Neuronal stem cell (in vitro differentiated cells): ENCODE data around the gene MEI4.

Experiments used
- DNase-seq: peaks from one replicate; pipeline ENCODE4 v3.0.0-alpha.2; 2013; ENCODE audit warnings: low spot score
- H2AFZ ChIP-seq: one replicate; pipeline ENCODE4 v1.6.1; 2013; ENCODE audit warnings: mild to moderate bottlenecking, low read length, inconsistent platforms
- H2AK5ac ChIP-seq: 2 replicates; pipeline ENCODE4 v1.6.1; 2013; ENCODE audit warnings: low read depth, mild to moderate bottlenecking, inconsistent platforms, low read length, moderate library complexity, mixed read lengths
- H2BK120ac ChIP-seq: 2 replicates; pipeline ENCODE4 v1.6.1; 2013; ENCODE audit warnings: low read depth, mild to moderate bottlenecking, inconsistent platforms, low read length, moderate library complexity, mixed read lengths
- H2BK12ac ChIP-seq: one replicate; pipeline ENCODE4 v1.6.1; 2013; ENCODE audit warnings: low read length, inconsistent platforms
- H2BK15ac ChIP-seq: 2 replicates; pipeline ENCODE4 v1.6.1; 2013; ENCODE audit warnings: mild to moderate bottlenecking, low read length, inconsistent platforms, mixed read lengths
- H2BK5ac ChIP-seq: one replicate; pipeline ENCODE4 v1.6.1; 2013; ENCODE audit warnings: inconsistent platforms, mild to moderate bottlenecking, low read length, moderate library complexity
- H3K14ac ChIP-seq: one replicate; pipeline ENCODE4 v1.6.1; 2013; ENCODE audit warnings: low read length, inconsistent platforms
- H3K18ac ChIP-seq: 2 replicates; pipeline ENCODE4 v1.6.1; 2013; ENCODE audit warnings: low read length, inconsistent platforms
- H3K23ac ChIP-seq: 2 replicates; pipeline ENCODE4 v1.6.1; 2013; ENCODE audit warnings: low read depth, mild to moderate bottlenecking, mixed read lengths, low read length, inconsistent platforms; ENCODE audit not compliant: poor library complexity
- H3K27ac ChIP-seq: replicated peaks from 3 replicates; pipeline ENCODE4 v1.5.1; 2013; ENCODE audit warnings: low read length, inconsistent platforms
- H3K27me3 ChIP-seq, 3 experiments: 2 replicates each; pipeline ENCODE4 v1.6.1; 2013; ENCODE audit warnings: low read length in 3 of 3, mild to moderate bottlenecking in 2 of 3, inconsistent platforms in 1 of 3, low read depth in 1 of 3, mixed read lengths in 1 of 3, moderate library complexity in 1 of 3; ENCODE audit not compliant: control insufficient read depth in 3 of 3, insufficient read depth in 3 of 3
- H3K36me3 ChIP-seq, 2 donors: replicated peaks in 1 of 2; 2 replicates each; pipeline ENCODE4 v1.6.1; 2013; ENCODE audit warnings: low read length in 2 of 2; ENCODE audit not compliant: control insufficient read depth in 2 of 2, insufficient read depth in 2 of 2
- H3K4ac ChIP-seq: 2 replicates; pipeline ENCODE4 v1.6.1; 2013; ENCODE audit warnings: inconsistent platforms, mild to moderate bottlenecking, low read length, moderate library complexity
- H3K4me1 ChIP-seq, 2 donors: 1 replicate in 1 of 2; 2 replicates in 1 of 2; pipeline ENCODE4 v1.6.1; 2013; ENCODE audit warnings: low read length in 2 of 2, low read depth in 1 of 2; ENCODE audit not compliant: control insufficient read depth in 2 of 2, insufficient read depth in 1 of 2
- H3K4me2 ChIP-seq: one replicate; pipeline ENCODE4 v1.6.1; 2013; ENCODE audit warnings: mild to moderate bottlenecking, low read length, inconsistent platforms; ENCODE audit not compliant: insufficient read depth, poor library complexity, severe bottlenecking
- H3K4me3 ChIP-seq, 2 donors: 2 replicates each; pipeline ENCODE4 v1.5.1; 2013; ENCODE audit warnings: low read length in 2 of 2, mild to moderate bottlenecking in 2 of 2, inconsistent platforms in 1 of 2, moderate library complexity in 1 of 2
- H3K79me1 ChIP-seq: one replicate; pipeline ENCODE4 v1.6.1; 2013; ENCODE audit warnings: low read depth, mild to moderate bottlenecking, inconsistent platforms, low read length, moderate library complexity
- H3K9ac ChIP-seq: one replicate; pipeline ENCODE4 v1.6.1; 2013; ENCODE audit warnings: mild to moderate bottlenecking, low read depth, low read length, inconsistent platforms; ENCODE audit not compliant: poor library complexity
- H3K9me3 ChIP-seq, 2 donors: replicated peaks in 1 of 2; 2 replicates each; pipeline versions ENCODE3 to v1.6.1; 2013; ENCODE audit warnings: low read length in 2 of 2, mild to moderate bottlenecking in 2 of 2, inconsistent platforms in 1 of 2, low read depth in 1 of 2, mixed read lengths in 1 of 2, moderate library complexity in 1 of 2; ENCODE audit not compliant: control insufficient read depth in 2 of 2, insufficient read depth in 1 of 2
- H4K8ac ChIP-seq: one replicate; pipeline ENCODE4 v1.6.1; 2013; ENCODE audit warnings: low read depth, mild to moderate bottlenecking, inconsistent platforms, low read length, moderate library complexity
- H4K91ac ChIP-seq: one replicate; pipeline ENCODE4 v1.6.1; 2013; ENCODE audit warnings: low read length, low read depth, mild to moderate bottlenecking, inconsistent platforms; ENCODE audit not compliant: poor library complexity
- WGBS, 2 donors: extraction: QIAGEN DNeasy Blood & Tissue Kit; methylation state at CpG; one replicate each; pipeline ENCODE4 v1.1.7; 2013; ENCODE audit warnings: missing lambda C conversion rate in 2 of 2, mixed read lengths in 1 of 2; ENCODE audit not compliant: insufficient read length in 2 of 2, insufficient replicate concordance in 1 of 2; ENCODE audit errors: extremely low coverage in 2 of 2; 5-methylcytosine and 5-hydroxymethylcytosine counted together

Gene MEI4

DNA sequence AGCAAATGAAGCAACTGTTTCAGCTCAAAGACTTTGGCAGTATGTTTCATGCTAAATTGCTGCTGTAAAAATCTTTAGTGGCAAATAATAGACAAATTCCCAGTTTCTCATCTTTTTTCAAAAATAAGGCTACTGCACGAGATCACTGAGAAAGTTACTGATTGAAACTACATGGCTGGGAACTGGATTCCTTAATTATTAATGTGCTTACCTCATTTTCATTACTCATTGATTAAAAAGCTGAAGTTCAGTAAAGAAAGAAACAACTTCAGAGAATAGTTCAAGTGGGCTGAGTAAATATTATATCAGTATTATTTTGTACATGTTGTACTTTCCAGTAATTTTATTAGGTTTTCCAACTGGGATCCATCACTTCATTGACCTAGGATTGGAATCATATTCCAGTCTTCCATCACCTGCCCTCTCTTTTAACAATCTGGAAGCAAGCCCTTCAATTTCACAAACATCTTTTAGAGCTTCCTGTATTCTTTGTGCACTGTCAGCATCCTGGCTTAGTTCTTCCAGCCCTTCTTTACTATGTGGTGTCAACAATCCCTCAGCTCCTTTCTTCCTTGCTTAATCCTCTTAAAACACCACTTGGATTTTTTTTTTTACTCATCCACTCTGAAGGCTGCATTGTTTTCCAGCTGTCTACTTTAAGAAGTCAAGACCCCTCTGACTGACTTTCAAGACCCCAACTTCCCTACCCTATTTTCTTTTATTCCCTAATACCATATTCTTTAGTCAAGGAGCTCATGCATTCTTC is 4.3 kb downstream of the MEI4 start:
- Histone ChIP-seq H3K14ac (no peak overlapping the region), H3K4me1 (no peaks in the 10 kb centered on the region), H2AFZ (no peak overlapping the region), H2AK5ac (no peak overlapping the region), H3K23ac (no peak overlapping the region), H3K36me3 (no peaks in the 10 kb centered on the region), H3K27ac (no peak overlapping the region), H3K4me2 (no peak overlapping the region), H3K18ac (no peak overlapping the region), H3K4me3 (no peak overlapping the region), H2BK15ac (no peak overlapping the region), H4K91ac (no peak overlapping the region), H2BK5ac (no peak overlapping the region), H3K4ac (no peak overlapping the region), H3K9ac (no peak overlapping the region), H4K8ac (no peak overlapping the region), H3K79me1 (no peaks in the 10 kb centered on the region), H3K9me3 (no peaks in the 10 kb centered on the region), H3K27me3 (no peaks in the 10 kb centered on the region), H2BK120ac (no peak overlapping the region), H2BK12ac (no peak overlapping the region)
- DNase-seq: peak; percentile 35
- no CpG with 5 or more reads among the region's 1 CpG for WGBS, 2 donors

DNA sequence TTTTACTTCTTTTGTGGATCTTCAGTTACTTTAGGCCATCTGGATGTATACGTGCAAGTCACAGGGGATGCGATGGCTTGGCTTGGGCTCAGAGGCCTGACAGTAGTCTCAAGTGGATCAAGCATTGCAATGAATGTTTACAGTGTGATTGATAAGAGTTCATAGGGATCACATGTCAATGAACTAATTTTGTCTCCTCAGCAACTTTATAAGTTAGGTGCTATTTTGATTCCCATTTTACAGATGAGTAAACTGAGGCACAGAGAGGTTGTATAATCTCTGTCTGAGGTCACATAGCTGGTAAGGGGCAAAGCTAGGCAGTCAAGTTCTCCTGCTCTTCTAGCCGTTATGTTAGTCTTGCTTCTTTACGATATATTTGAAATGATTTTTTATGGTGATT is 13.5 kb downstream of the MEI4 start:
- Histone ChIP-seq H3K27me3 (no peaks in the 10 kb centered on the region), H3K27ac (no peak overlapping the region), H3K9ac (no peak overlapping the region), H2BK120ac (no peak overlapping the region), H3K4me1 (no peaks in the 10 kb centered on the region), H3K9me3 (no peaks in the 10 kb centered on the region), H4K91ac (no peak overlapping the region), H3K4ac (no peak overlapping the region), H3K23ac (no peak overlapping the region), H2AFZ (no peak overlapping the region), H3K4me2 (no peak overlapping the region), H3K14ac (no peak overlapping the region), H2AK5ac (no peak overlapping the region), H2BK15ac (no peak overlapping the region), H3K18ac (no peak overlapping the region), H2BK12ac (no peak overlapping the region), H3K36me3 (no peaks in the 10 kb centered on the region), H4K8ac (no peak overlapping the region), H2BK5ac (no peak overlapping the region), H3K4me3 (no peak overlapping the region), H3K79me1 (no peaks in the 10 kb centered on the region)
- no peak for DNase-seq
- 100% methylated on average over 1 of the region's 4 CpGs; no CpG with 5 or more reads in 1 of the 2 donors for WGBS, 2 donors

DNA sequence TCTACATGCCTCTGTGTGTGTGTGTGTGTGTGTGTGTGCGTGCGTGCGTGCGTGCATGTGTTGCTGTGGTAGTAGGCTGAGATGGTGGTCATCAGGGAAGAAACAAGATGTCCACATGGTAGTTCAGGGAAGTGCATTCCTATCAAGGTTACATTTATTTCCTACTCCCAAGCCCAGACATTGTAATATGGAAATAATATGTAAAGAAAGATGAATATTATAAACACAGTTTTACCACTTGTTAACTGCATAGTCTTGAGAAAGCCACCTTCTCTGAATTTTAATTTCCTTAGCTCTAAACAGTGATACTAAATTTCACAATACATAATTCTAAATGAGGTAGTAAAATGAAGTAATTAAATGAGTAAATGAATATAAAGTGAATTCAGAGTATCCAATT is 14.0 kb downstream of the MEI4 start:
- H3K14ac ChIP-seq: no peak overlapping the region
- H3K9me3 ChIP-seq: no peaks in the 10 kb centered on the region
- no peak overlapping the region for H3K9ac ChIP-seq
- H3K4ac ChIP-seq: no peak overlapping the region
- H3K4me2 ChIP-seq: no peak overlapping the region
- H4K8ac ChIP-seq: no peak overlapping the region
- no peaks in the 10 kb centered on the region for H3K36me3 ChIP-seq
- no peak overlapping the region for H3K4me3 ChIP-seq
- no peak overlapping the region for H2BK5ac ChIP-seq
- H2BK15ac ChIP-seq: no peak overlapping the region
- H3K27ac ChIP-seq: no peak overlapping the region
- H3K27me3 ChIP-seq: no peaks in the 10 kb centered on the region
- no peak overlapping the region for H3K18ac ChIP-seq
- no peak for DNase-seq
- no CpG with 5 or more reads among the region's 4 CpGs for WGBS, 2 donors
- H2BK12ac ChIP-seq: no peak overlapping the region
- no peak overlapping the region for H2AFZ ChIP-seq
- no peak overlapping the region for H3K23ac ChIP-seq
- no peak overlapping the region for H4K91ac ChIP-seq
- H2BK120ac ChIP-seq: no peak overlapping the region
- H2AK5ac ChIP-seq: no peak overlapping the region
- no peaks in the 10 kb centered on the region for H3K4me1 ChIP-seq
- no peaks in the 10 kb centered on the region for H3K79me1 ChIP-seq

DNA sequence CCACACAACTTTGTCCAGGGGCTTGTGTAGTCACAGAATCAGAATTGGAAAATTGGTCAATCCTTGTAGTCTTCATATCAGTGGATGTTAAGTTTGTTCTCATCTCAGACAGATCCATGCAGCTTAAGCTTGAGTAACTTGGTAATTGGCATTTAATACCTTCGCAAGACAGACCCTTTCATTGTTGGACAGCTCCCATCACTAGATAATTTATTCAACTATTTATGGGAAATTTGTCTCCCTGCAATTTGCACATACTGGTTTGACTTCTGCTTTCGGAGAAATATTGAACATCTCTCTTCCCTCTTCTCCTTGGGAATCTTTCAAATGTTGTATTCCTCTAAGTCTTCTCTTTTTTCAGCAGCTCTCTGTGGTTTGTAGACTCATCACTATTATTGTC is 17.1 kb downstream of the MEI4 start:
- no peak for DNase-seq
- no peak overlapping the region for H3K18ac ChIP-seq
- no CpG with 5 or more reads among the region's 2 CpGs for WGBS, 2 donors

More for the DNA sequence above, 17.1 kb downstream of the MEI4 start:
- no peak overlapping the region for H3K4me3 ChIP-seq
- H4K91ac ChIP-seq: no peak overlapping the region
- H3K9me3 ChIP-seq: no peaks in the 10 kb centered on the region
- H3K79me1 ChIP-seq: no peaks in the 10 kb centered on the region
- no peak overlapping the region for H3K4me2 ChIP-seq
- no peaks in the 10 kb centered on the region for H3K27me3 ChIP-seq
- H3K4me1 ChIP-seq: no peaks in the 10 kb centered on the region
- no peak overlapping the region for H2BK5ac ChIP-seq
- H3K36me3 ChIP-seq: no peaks in the 10 kb centered on the region
- no peak overlapping the region for H2AFZ ChIP-seq
- H2BK120ac ChIP-seq: no peak overlapping the region
- no peak overlapping the region for H2BK15ac ChIP-seq
- no peak overlapping the region for H3K27ac ChIP-seq
- no peak overlapping the region for H2AK5ac ChIP-seq
- no peak overlapping the region for H2BK12ac ChIP-seq
- H3K4ac ChIP-seq: no peak overlapping the region
- no peak overlapping the region for H3K23ac ChIP-seq
- H3K9ac ChIP-seq: no peak overlapping the region
- H4K8ac ChIP-seq: no peak overlapping the region
- H3K14ac ChIP-seq: no peak overlapping the region
